Measurements from ENCODE around the gene SEC22A.

DNA sequence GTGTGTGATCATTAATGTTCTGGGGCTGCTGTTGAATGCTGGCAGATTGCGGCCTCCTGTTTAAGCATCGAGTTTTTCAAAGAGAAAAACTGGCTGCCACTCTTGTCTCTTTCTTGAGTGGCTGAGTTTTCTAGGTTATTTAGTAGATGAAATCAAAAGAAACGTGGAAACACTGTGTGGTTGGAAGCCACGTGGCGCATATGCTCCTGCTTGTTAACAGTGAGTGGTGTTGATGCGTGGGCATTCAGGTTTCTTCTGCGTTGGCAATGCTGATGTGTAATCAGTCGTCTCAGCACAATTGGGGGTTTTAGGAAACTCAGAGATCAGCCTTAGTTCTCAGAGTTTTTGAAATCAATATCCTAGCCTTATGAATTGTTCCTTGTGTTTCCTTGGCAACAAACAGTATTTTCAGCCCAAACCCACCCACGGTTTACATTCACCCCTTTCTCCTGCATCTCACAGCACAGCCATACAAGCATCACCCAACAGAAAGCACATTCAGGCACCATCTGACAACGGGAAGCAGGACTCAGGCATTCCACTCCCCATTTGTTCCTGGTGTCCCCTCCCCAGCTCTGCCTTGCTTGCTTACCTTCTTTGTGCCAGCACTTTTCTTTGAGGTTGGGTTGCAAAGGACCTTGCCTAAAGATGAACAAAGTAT is 74.7 kb downstream of the SEC22A start:
- TF ChIP-seq SP1 (IDR thresholded peaks at IDR 0.05) (no peak), BHLHE40 (IDR thresholded peaks at IDR 0.05; ENCODE audit: borderline replicate concordance) (no peak), LEF1 (IDR thresholded peaks at IDR 0.05; ENCODE audit: borderline replicate concordance) (no peak), FOXK2 (IDR thresholded peaks at IDR 0.05) (no peak), NFRKB (IDR thresholded peaks at IDR 0.05) (no peak), ARNT (IDR thresholded peaks at IDR 0.05) (no peak), TARDBP (IDR thresholded peaks at IDR 0.05) (no peak), SUZ12 (IDR thresholded peaks at IDR 0.05) (no peak), FOXM1 (IDR thresholded peaks at IDR 0.05; ENCODE audit: borderline replicate concordance) (no peak), FOXA1 (IDR thresholded peaks at IDR 0.05) (no peak)

Measured in HEK293T (cell line).